ENCODE measurements around the gene ATP2B3.

The ATP2B3 gene

GRCh38 chrX:153576961-153577360 is 59.5 kb downstream of the ATP2B3 start:
- DNase-seq = no peak

DNA sequence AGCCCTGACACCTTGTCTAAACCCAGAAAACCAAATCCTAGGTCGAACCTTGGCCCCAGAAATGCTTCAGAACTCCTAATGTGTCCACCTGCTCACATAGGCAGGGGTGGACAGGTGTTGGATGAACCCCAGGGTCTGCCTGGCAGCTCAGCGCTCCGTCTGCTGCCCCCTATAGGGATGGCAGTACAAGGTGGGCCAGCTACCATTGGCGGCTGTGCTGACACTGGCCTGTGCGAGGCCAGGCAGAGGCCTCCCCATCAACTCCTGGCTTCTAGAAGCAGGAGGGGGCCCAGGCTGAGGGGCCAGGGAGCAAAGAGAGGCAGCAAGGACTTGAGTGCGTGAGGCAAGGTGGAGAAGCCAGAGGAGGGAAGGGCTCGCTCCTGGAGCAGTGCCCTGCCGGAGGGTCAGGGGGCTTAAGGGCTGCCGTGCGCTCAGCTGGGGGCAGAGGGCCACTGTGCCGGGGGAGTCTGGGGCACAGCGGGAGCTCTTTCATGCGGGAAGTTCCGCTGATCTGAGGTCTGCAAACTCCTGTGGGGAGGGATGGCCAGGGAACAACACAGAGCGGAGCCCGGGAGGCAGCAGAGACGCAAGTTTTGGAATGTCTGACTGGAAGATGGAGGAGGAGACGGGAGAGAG is 60.9 kb downstream of the ATP2B3 start:
- no peak for DNase-seq

GRCh38 chrX:153578889-153579288 is 61.4 kb downstream of the ATP2B3 start:
- no peak for DNase-seq

DNA sequence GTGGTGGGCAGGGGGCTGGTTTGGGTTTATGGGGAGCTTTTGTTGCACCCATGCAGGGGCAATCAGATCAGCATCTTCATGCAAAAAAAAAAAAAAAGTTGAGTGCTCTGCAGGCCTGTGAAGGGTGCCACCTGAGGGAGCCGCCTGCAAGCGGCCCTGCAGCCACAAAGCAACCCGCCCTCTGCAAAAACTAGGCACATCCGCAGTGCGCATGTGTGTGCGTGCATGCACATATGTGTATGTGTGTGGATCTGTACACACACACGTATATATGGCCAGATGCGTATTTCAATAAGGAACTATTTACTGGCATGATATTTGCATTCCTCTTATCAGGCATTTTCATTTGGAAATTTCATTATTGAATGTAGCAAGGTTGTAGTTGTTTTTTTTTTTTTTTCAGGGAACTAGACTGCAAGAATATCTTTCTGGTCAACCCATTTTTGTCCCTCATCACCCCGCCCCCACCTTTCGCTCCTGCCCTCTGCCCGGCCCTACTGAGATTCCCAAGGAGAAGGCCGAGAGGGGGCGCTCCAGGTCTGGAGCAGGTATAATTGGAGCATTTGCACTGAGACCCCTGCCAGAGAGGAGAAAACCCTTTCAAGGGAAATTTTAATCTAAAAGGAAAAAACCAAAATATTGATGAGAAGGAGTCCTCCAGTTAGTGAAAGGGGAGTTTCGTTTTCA is 63.4 kb downstream of the ATP2B3 start:
- DNase-seq = no peak

GRCh38 chrX:153582896-153583295 is 65.5 kb downstream of the ATP2B3 start:
- no peak for DNase-seq

GRCh38 chrX:153583433-153583832 is 66.0 kb downstream of the ATP2B3 start:
- no peak for DNase-seq

- DNase-seq = no peak
These were observed 68.4 kb downstream of the ATP2B3 start for GRCh38 chrX:153585827-153586226.

DNA sequence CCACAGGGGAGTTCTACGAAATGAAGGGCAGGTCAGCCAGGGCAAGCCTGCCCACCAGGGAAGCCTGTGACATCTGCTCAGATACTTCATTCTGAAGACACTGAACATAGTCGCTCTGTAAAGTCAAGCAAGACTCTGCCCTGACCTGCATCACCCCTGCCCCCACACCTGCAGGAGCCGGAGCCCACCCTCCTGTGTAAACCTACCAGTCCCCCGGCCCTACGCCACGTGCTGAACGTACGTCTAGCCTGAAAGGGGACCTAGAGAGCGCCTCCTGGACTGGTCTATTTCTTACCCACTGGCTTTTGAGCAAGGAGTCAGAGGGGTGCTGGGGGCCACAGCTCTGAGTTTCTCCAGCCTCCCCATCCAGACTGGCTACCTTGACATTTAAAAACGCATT is 69.9 kb downstream of the ATP2B3 start:
- no peak for DNase-seq

GRCh38 chrX:153588021-153588781 is 70.8 kb downstream of the ATP2B3 start:
- DNase-seq = no peak

DNA sequence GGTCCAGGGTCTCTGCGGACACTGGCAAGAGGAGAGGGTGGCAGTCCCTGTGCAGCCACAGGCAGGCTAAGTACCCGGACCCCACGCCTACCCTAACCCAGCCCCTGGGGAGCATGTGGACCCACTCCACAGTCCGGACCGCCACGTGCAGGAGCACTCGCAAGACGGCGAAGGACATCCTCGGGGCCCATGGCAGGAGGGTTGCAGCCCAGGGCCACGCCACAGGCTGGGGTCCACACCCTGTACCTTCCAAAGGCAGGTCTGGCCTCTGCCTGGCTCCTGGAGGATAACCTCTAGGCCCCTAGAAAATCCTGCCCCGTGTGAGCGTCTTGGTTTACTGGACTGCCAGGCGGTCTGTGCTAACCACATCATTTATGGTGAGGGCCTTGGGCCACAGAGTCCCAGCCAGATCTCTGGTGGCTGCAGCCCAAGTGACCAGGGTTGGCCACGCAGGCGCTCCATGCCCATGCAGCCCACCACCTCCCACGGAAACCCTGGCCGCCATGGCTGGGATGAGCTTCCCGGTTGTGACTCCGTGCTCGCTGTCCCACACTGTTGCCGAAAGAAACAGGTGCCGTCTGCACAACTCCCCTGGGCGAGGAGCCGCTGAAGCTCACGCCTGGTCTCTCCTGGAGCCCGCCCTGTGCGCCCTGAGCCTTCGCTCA is 71.5 kb downstream of the ATP2B3 start:
- no peak for DNase-seq

DNA sequence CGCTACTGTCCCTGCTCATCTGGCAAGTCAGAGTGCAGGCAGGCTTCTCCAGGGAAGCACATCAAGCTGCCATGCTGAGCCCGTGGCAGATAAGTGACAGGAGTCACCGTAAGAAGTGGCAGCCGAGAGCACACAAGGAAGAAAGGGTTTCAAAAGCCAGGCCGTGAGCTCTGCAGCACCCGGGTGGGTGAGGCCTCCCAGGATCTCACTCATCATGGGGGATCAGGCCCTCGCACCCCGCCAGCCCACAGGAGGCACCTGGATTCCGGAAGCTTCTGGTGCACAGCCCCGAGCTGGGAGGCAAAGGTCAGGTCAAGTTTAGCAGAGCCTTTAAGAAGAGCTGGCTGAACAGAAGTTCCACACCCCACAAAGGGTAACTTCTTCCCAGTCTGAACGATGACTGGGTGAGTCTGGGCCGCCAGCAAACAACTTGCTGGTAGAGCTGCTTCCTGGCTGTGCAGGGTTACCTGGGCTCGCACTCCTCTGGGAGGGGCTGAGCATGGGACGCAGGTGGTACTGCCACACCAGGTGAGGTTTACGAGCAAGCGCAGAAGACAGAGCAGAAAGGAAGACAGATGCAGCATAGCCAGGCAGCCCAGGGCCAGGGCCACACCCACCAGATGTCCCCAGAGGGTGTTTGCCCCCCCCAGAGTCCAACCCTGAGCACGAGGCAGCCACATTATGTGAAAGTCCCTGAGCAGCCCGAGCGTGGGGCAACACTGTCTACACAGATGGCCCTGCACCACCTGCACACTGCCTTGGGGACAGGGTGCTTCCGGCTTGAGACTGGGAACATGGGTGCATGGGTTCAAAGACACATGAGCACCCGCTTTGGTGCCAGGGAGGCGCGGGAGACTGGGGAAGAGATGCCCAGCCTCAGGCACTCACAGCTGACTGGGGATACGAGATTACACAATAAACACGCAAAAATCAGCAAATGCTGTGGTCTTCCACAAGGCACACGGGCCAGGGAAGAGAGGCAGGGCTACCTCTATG is 73.8 kb downstream of the ATP2B3 start:
- no peak for DNase-seq

DNA sequence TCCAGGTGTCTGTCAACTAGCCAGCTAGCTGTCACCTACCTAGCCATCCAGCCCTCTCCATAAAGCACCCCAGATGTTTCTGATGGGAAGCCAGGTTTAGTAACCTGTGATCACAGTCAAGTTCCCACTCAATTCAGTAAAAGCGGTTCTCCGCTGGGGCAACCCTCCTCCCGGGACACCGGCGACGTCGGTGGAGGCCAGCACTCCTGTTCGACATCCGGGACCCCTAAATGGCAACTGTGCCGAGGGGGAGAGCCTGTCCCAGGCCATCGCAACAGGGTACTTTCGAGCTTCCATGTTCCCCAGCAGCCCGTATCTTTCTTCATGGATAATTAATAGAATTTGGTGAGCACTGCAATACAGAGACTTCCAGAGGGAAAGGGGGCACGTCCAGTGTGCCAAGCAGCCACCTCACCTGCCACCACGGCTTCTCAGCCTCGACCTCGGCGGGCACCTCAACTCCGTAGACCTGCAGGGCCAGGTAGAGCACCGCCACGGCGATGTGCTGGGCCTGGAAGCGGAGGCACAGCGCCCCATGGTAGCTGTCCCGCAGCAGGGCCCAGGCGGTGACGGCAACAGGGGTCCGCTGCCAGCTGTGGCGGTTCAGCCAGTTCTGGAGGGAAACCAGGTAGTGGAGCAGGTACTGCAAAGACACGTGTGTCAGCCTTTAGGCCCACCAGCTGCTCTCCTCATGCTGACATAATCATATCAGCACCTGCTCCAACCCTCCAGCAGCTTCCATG is 74.8 kb downstream of the ATP2B3 start:
- DNase-seq = no peak

GRCh38 chrX:153592966-153593688 is 75.7 kb downstream of the ATP2B3 start:
- DNase-seq = no peak

GRCh38 chrX:153593811-153594500 is 76.5 kb downstream of the ATP2B3 start:
- no peak for DNase-seq

DNA sequence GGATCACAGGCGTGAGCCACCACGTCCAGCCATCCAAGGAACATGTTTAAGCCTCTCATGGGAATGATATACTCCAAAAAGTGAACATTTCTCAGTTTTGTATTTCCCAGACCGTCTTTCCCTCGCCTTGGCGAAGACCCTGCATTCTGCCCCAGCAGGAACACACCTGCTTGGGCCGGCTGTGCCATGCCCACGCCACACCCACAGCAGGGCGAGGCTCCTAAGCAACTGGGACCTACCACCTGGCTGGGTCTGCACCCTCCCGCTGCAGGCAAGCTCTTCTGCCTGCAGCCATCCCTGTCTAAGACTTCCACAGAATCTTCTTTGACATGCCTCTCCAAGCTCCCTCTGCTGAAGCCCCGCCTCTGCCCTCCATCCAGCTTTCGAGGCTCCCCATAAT is 77.9 kb downstream of the ATP2B3 start:
- DNase-seq = no peak

DNA sequence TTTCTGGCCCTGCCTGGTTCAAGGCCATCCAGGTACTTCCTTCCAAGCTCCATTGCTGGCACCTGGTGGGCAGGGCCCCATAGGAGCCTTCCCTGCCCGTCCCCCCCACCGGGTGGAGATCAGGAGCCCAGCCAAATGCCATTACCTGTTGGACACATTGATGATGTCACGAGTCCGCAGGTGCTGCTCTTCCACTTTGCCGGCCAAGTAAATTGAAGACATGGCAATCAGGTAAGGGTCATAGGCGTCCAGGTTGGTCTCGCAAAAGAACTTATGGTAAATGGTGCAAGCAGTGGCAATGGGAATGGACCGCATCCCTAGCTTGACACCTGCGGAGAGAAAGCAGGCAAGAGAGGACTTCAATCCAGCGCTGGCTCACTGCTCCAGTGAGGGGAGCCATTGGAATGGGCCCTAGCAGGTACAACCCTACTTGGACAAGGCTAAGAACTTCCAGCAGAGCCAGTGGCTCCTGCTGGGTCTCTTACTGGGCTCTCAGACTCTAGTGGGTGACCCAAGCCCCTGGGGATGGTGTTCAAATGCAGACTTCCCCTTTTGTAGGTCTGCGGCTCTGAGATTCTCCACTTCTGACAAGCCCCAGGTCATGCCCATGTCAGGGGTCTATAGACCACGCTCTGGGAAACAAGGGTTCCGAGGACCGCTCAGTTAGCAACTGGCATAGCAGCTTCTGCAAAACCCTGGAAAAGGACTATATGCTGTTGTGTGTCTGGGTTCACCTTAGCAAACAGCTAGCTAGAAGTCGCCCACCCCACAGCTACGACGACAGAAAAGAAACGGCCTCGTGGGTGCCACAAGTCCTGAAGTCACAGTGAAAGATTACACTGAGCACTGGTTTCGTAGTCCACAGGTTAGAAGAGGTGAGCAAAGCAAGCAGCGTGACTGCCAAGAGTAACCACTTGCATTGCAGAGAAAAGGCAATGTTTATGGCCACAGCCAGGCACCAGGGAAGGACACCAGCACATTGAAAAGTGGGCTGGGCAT is 78.7 kb downstream of the ATP2B3 start:
- no peak for DNase-seq

GRCh38 chrX:153596981-153597750 is 79.7 kb downstream of the ATP2B3 start:
- no peak for DNase-seq

Data from NCI-H510A (cell line).